Keratinocyte (primary cell): ENCODE measurements around the gene PARP1. TPM values are rescaled to one million over a fixed set of nuclear protein-coding genes. Genes with fewer than 3 reads are reported as not detected.

ENCODE experiments used
- DNase-seq: peaks from one replicate; pipeline ENCODE4 v3.0.0-alpha.2; 2011; ENCODE audit warnings: low read depth, missing footprints, low spot score
- FAIRE-seq: peaks from 2 replicates; lab custom pipeline; 2011; peaks lifted over from hg19 to GRCh38; lab: Jason Lieb, UNC
- H2AFZ ChIP-seq: 2 replicates; pipeline ENCODE4 v1.6.0; 2012; ENCODE audit warnings: low read length, control low read depth, inconsistent platforms; ENCODE audit not compliant: control insufficient read depth
- H3K27ac ChIP-seq: 2 replicates; pipeline ENCODE4 v1.5.1; 2011; ENCODE audit warnings: low read length; ENCODE audit not compliant: control insufficient read depth, insufficient read depth
- H3K27me3 ChIP-seq: 3 replicates; pipeline ENCODE4 v1.6.0; 2011; ENCODE audit warnings: low read length; ENCODE audit not compliant: control insufficient read depth, insufficient read depth; ENCODE audit errors: extremely low read depth
- H3K36me3 ChIP-seq, 2 experiments: 2 replicates in 1 of 2; 3 replicates in 1 of 2; pipeline ENCODE4 v1.5.1; 2011; ENCODE audit warnings: low read length in 2 of 2, mild to moderate bottlenecking in 1 of 2; ENCODE audit not compliant: control insufficient read depth in 2 of 2, insufficient read depth in 2 of 2; ENCODE audit errors: extremely low read depth in 1 of 2
- H3K4me1 ChIP-seq: 3 replicates; pipeline ENCODE4 v1.5.1; 2011; ENCODE audit warnings: low read length; ENCODE audit not compliant: control insufficient read depth, insufficient read depth; ENCODE audit errors: extremely low read depth
- H3K4me2 ChIP-seq: 3 replicates; pipeline ENCODE4 v1.6.0; 2011; ENCODE audit warnings: low read depth, low read length; ENCODE audit not compliant: control insufficient read depth, insufficient read depth; ENCODE audit errors: extremely low read depth
- H3K4me3 ChIP-seq, 3 experiments: fragments of 200-600 bp in 1 of 3; sonication (generic) in 1 of 3; 2 replicates in 2 of 3; 3 replicates in 1 of 3; pipeline ENCODE4 v1.5.1; 2011 to 2016; ENCODE audit warnings: low read length in 3 of 3, mild to moderate bottlenecking in 3 of 3, control low read depth in 2 of 3, inconsistent platforms in 1 of 3, low read depth in 1 of 3, mixed read lengths in 1 of 3, mixed run types in 1 of 3, moderate library complexity in 1 of 3; ENCODE audit not compliant: control insufficient read depth in 2 of 3, insufficient read depth in 2 of 3; ENCODE audit errors: extremely low read depth in 1 of 3
- H3K79me2 ChIP-seq: 2 replicates; pipeline ENCODE4 v1.6.0; 2012; ENCODE audit warnings: low read length; ENCODE audit not compliant: control insufficient read depth, insufficient read depth
- H3K9ac ChIP-seq: 3 replicates; pipeline ENCODE4 v1.6.0; 2011; ENCODE audit warnings: low read length; ENCODE audit not compliant: control insufficient read depth, insufficient read depth; ENCODE audit errors: extremely low read depth
- H3K9me1 ChIP-seq: 3 replicates; pipeline ENCODE4 v1.6.0; 2011; ENCODE audit warnings: low read length; ENCODE audit not compliant: control insufficient read depth, insufficient read depth; ENCODE audit errors: extremely low read depth
- H3K9me3 ChIP-seq: 2 replicates; pipeline ENCODE4 v1.5.1; 2012; ENCODE audit warnings: low read depth, low read length; ENCODE audit not compliant: control insufficient read depth
- H4K20me1 ChIP-seq: 3 replicates; pipeline ENCODE4 v1.6.0; 2011; ENCODE audit warnings: low read length; ENCODE audit not compliant: control insufficient read depth, insufficient read depth; ENCODE audit errors: extremely low read depth
- EZH2 ChIP-seq: IDR thresholded peaks from one replicate; pipeline ENCODE4 v1.6.1; 2012; ENCODE audit warnings: inconsistent platforms, mild to moderate bottlenecking, low read length, moderate library complexity
- dilution Hi-C: fragments of 300-500 bp; cut with MboI; formaldehyde crosslinking; loops from one replicate; pipeline ENCODE4 v1.7.0; 2020; ENCODE audit warnings: low sequenced_read_pairs; ENCODE audit not compliant: extremely low pct_ligation_motif_present
- polyA plus RNA-seq, 5 experiments: library from polyadenylated mRNA; depleted of rRNA in 3 of 5; stranded (reverse) in 3 of 5; stranded (forward) in 1 of 5; unstranded in 1 of 5; fragments of >200 nt; gene quantifications; 1 replicate in 1 of 5; 2 replicates in 3 of 5; 3 replicates in 1 of 5; pipeline versions ENCODE4 v1.2.1 to v1.2.3, GENCODE V29; 2011 to 2012; ENCODE audit warnings: missing spikeins in 2 of 5, low read depth in 1 of 5, low replicate concordance in 1 of 5
- TF ChIP-seq, protein P1 (sequence below), 3 experiments: IDR thresholded peaks in 1 of 3; conservative IDR thresholded peaks in 1 of 3; optimal IDR thresholded peaks in 1 of 3; 2 replicates in 2 of 3; 3 replicates in 1 of 3; pipeline versions ENCODE3 to v1.5.1; 2011; ENCODE audit warnings: low read length in 3 of 3, mild to moderate bottlenecking in 3 of 3, moderate library complexity in 2 of 3, control low read depth in 1 of 3, inconsistent platforms in 1 of 3; ENCODE audit not compliant: insufficient read depth in 2 of 3; ENCODE audit errors: extremely low read depth in 1 of 3

Gene PARP1
- polyA plus RNA-seq, 1 donor (not counting 4 experiments of a cell fraction or from before 2014, with no cell fraction given) = 62.9 TPM

DNA sequence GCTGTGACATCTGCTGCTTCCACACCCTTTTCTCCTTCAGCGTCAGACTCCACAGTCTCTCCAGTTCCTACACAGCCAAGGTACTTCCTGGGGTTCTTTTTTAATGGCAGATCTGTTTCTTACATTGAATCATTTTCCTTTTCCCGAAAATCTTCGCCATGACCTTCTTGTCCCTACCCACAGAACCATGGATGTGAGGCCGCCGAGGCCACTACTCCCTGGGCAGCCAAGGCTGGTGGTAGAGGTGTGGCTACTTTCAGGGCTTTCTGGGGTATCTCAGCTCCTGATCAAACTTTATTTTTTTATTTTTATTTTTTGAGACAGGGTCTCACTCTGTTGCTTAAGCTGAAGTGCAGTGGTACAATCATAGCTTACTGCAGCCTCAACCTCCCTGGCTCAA, 89.4 kb downstream of the PARP1 start:
- H3K9me3 ChIP-seq = no peaks in the 10 kb centered on the region
- no peak overlapping the region for H2AFZ ChIP-seq
- no peak for DNase-seq
- no peak overlapping the region for H3K9ac ChIP-seq
- no peak overlapping the region for H3K27ac ChIP-seq
- H3K79me2 ChIP-seq = no peaks in the 10 kb centered on the region
- H3K4me3 ChIP-seq = no peak overlapping the region
- H4K20me1 ChIP-seq = no peaks in the 10 kb centered on the region
- H3K9me1 ChIP-seq = no peaks in the 10 kb centered on the region
- no peak for FAIRE-seq
- TF ChIP-seq, protein P1, sequence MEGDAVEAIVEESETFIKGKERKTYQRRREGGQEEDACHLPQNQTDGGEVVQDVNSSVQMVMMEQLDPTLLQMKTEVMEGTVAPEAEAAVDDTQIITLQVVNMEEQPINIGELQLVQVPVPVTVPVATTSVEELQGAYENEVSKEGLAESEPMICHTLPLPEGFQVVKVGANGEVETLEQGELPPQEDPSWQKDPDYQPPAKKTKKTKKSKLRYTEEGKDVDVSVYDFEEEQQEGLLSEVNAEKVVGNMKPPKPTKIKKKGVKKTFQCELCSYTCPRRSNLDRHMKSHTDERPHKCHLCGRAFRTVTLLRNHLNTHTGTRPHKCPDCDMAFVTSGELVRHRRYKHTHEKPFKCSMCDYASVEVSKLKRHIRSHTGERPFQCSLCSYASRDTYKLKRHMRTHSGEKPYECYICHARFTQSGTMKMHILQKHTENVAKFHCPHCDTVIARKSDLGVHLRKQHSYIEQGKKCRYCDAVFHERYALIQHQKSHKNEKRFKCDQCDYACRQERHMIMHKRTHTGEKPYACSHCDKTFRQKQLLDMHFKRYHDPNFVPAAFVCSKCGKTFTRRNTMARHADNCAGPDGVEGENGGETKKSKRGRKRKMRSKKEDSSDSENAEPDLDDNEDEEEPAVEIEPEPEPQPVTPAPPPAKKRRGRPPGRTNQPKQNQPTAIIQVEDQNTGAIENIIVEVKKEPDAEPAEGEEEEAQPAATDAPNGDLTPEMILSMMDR (optimal IDR thresholded peaks at IDR 0.05 in 1 of 3, IDR thresholded peaks at IDR 0.05 in 1 of 3, conservative IDR thresholded peaks at IDR 0.05 in 1 of 3; ENCODE audit: extremely low read depth in 1 of 3, insufficient read depth in 2 of 3, low read length in 3 of 3) = no peak
- TF ChIP-seq EZH2 = no peak
- H3K4me1 ChIP-seq = no peaks in the 10 kb centered on the region
- H3K4me2 ChIP-seq = no peak overlapping the region
- dilution Hi-C loops = no loop called here
- no peaks in the 10 kb centered on the region for H3K36me3 ChIP-seq
- H3K27me3 ChIP-seq = no peaks in the 10 kb centered on the region

DNA sequence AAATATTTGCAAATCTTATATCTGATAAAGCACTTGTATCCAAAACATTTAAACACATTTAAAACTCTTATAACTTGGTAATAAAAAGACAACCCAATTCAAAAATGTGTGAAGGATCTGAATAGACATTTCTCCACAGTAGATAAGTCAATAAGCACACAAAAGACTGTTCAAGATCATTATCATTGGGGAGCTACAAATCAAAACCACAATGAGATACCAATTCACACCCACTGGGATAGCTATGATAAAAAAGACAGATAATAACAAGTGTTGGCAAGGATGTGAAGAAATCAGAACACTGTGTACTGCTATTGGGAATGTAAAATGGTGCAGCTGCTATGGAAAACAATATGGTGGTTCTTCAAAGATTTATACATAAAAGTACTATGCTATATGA, 93.8 kb downstream of the PARP1 start:
- no peaks in the 10 kb centered on the region for H3K9me3 ChIP-seq
- no peaks in the 10 kb centered on the region for H3K27me3 ChIP-seq
- no peak for TF ChIP-seq EZH2
- TF ChIP-seq, protein P1 (optimal IDR thresholded peaks at IDR 0.05 in 1 of 3, IDR thresholded peaks at IDR 0.05 in 1 of 3, conservative IDR thresholded peaks at IDR 0.05 in 1 of 3; ENCODE audit: extremely low read depth in 1 of 3, insufficient read depth in 2 of 3, low read length in 3 of 3) = no peak
- no peak overlapping the region for H2AFZ ChIP-seq
- DNase-seq = no peak
- H3K9ac ChIP-seq = no peak overlapping the region
- peaks cover 14% of the 10 kb centered on the region for H3K4me1 ChIP-seq
- no peak overlapping the region for H3K4me2 ChIP-seq
- FAIRE-seq = no peak
- no peaks in the 10 kb centered on the region for H3K79me2 ChIP-seq
- dilution Hi-C loops = no loop called here
- no peaks in the 10 kb centered on the region for H3K9me1 ChIP-seq
- no peaks in the 10 kb centered on the region for H4K20me1 ChIP-seq
- no peak overlapping the region for H3K27ac ChIP-seq
- no peaks in the 10 kb centered on the region for H3K36me3 ChIP-seq
- no peak overlapping the region for H3K4me3 ChIP-seq
